Naive thymus-derived CD4-positive, alpha-beta T cell (primary cell): Measurements from ENCODE around the gene WNT4. TPM values are rescaled to one million over a fixed set of nuclear protein-coding genes. Genes with fewer than 3 reads are reported as not detected.

Experiments
- ATAC-seq: fragments of 150-1000 bp; cut with Tn5 transposase; 2 replicates; pipeline ENCODE4 v1.10.0; 2021; ENCODE audit warnings: mild to moderate bottlenecking, moderate library complexity
- CTCF ChIA-PET: fragments of 350-600 bp; sonication (Branson Sonifier 250); formaldehyde crosslinking; loops from one replicate; lab custom pipeline; 2021; ENCODE audit warnings: antibody characterized with exemption; lab: Charles Lee
- POLR2A ChIA-PET: fragments of 350-600 bp; sonication (Branson Sonifier 250); formaldehyde crosslinking; loops from one replicate; lab custom pipeline; 2021; ENCODE audit warnings: antibody characterized with exemption, inconsistent platforms; lab: Charles Lee
- DNase-seq, 9 donors: peaks; one replicate each; pipeline versions ENCODE4 v3.0.0 to v3.0.0-alpha.2; 2020 to 2022; ENCODE audit warnings: mixed read lengths in 1 of 9
- H3K27ac ChIP-seq: one replicate; pipeline ENCODE4 v1.7.0; 2013; ENCODE audit warnings: mild to moderate bottlenecking, low read depth, low read length, moderate library complexity
- H3K27me3 ChIP-seq, 2 donors: one replicate each; pipeline ENCODE4 v1.7.0; 2013; ENCODE audit warnings: low read length in 2 of 2, mild to moderate bottlenecking in 2 of 2, moderate library complexity in 2 of 2; ENCODE audit not compliant: control insufficient read depth in 2 of 2, insufficient read depth in 2 of 2
- H3K36me3 ChIP-seq, 3 experiments: 1 replicate in 2 of 3; 2 replicates in 1 of 3; pipeline ENCODE4 v1.7.0; 2013; ENCODE audit warnings: low read length in 3 of 3, mild to moderate bottlenecking in 3 of 3, moderate library complexity in 1 of 3; ENCODE audit not compliant: insufficient read depth in 3 of 3, control insufficient read depth in 2 of 3
- H3K4me1 ChIP-seq, 2 donors: one replicate each; pipeline ENCODE4 v1.7.0; 2013; ENCODE audit warnings: low read length in 2 of 2, mild to moderate bottlenecking in 2 of 2, moderate library complexity in 1 of 2; ENCODE audit not compliant: control insufficient read depth in 2 of 2, insufficient read depth in 2 of 2
- H3K4me3 ChIP-seq: 2 replicates; pipeline ENCODE4 v1.7.0; 2013; ENCODE audit warnings: mild to moderate bottlenecking, low read length
- H3K9me3 ChIP-seq, 3 experiments: 1 replicate in 2 of 3; 2 replicates in 1 of 3; pipeline ENCODE4 v1.7.0; 2013; ENCODE audit warnings: low read length in 3 of 3; ENCODE audit not compliant: control insufficient read depth in 2 of 3
- H3K27ac Mint-ChIP-seq, 9 donors: one replicate each; pipeline ENCODE4 v1.8.0; 2020 to 2022; ENCODE audit warnings: mixed read lengths in 9 of 9, mild to moderate bottlenecking in 8 of 9, moderate library complexity in 5 of 9, inconsistent platforms in 2 of 9
- H3K27me3 Mint-ChIP-seq, 5 donors: one replicate each; pipeline ENCODE4 v1.8.0; 2021 to 2022; ENCODE audit warnings: mixed read lengths in 5 of 5, mild to moderate bottlenecking in 1 of 5
- H3K36me3 Mint-ChIP-seq, 5 donors: one replicate each; pipeline ENCODE4 v1.8.0; 2020 to 2022; ENCODE audit warnings: mixed read lengths in 5 of 5, mild to moderate bottlenecking in 3 of 5, inconsistent platforms in 1 of 5
- H3K4me1 Mint-ChIP-seq, 7 donors: one replicate each; pipeline ENCODE4 v1.8.0; 2020 to 2022; ENCODE audit warnings: mixed read lengths in 7 of 7, mild to moderate bottlenecking in 3 of 7, inconsistent platforms in 1 of 7
- H3K4me3 Mint-ChIP-seq, 10 donors: one replicate each; pipeline ENCODE4 v1.8.0; 2020 to 2022; ENCODE audit warnings: mild to moderate bottlenecking in 10 of 10, mixed read lengths in 10 of 10, moderate library complexity in 6 of 10, inconsistent platforms in 2 of 10
- H3K9me3 Mint-ChIP-seq, 11 donors: one replicate each; pipeline ENCODE4 v1.8.0; 2020 to 2022; ENCODE audit warnings: mixed read lengths in 11 of 11, mild to moderate bottlenecking in 4 of 11, inconsistent platforms in 1 of 11, moderate library complexity in 1 of 11
- intact Hi-C, 2 donors: fragments of 100-400 bp; cut with micrococcal nuclease; formaldehyde crosslinking; loops; one replicate each; pipeline ENCODE4 v1.15.1; 2023
- polyA plus RNA-seq, 2 donors: library from polyadenylated mRNA; unstranded; fragments of 300-500 nt; fragmentation: Illumina TruSeq; gene quantifications; one replicate each; pipeline ENCODE4 v1.2.3, GENCODE V29; 2021
- total RNA-seq, 6 experiments: library from RNA in 5 of 6; stranded (reverse) in 5 of 6; gene quantifications; 1 replicate in 5 of 6; 2 replicates in 1 of 6; pipeline ENCODE4 v1.2.3 and lab custom pipeline; 2021 to 2026

WNT4 gene
- total and polyA plus RNA-seq, 7 experiments from 2014 or later = 0.05 TPM; not detected in 6

GRCh38 chr1:22108339-22109105, 34.4 kb downstream of the WNT4 start:
- DNase-seq (no peak), ATAC-seq (no peak)
- H3K27ac Mint-ChIP-seq = peak overlapping the region in 8 of 9 donors; percentile 40 to 82 (median 71)
- H3K4me3 ChIP-seq = no peak overlapping the region
- no peaks in the 10 kb centered on the region for H3K27me3 Mint-ChIP-seq
- intact Hi-C loops = no loop called here
- peaks cover 0 to 43% (median 3%) of the 10 kb centered on the region in 3 experiments for H3K36me3 ChIP-seq
- peaks cover 21% of the 10 kb centered on the region in 2 donors for H3K4me1 ChIP-seq
- no peaks in the 10 kb centered on the region for H3K9me3 ChIP-seq
- ChIA-PET POLR2A (interaction anchor here (1.1 kb wide), 1 partner anchor 27 kb away, joined by 3 read pairs; no protein-coding TSS in a partner anchor), CTCF (interaction anchor here (0.6 kb wide), 1 partner anchor 386 kb away, joined by 3 read pairs; no protein-coding TSS in a partner anchor)
- no peak overlapping the region for H3K27ac ChIP-seq
- no peak overlapping the region for H3K4me3 Mint-ChIP-seq
- peaks cover 45 to 78% (median 58%) of the 10 kb centered on the region in 7 donors for H3K4me1 Mint-ChIP-seq
- H3K9me3 Mint-ChIP-seq = no peaks in the 10 kb centered on the region
- H3K27me3 ChIP-seq = no peaks in the 10 kb centered on the region
- H3K36me3 Mint-ChIP-seq = peaks cover 0 to 30% (median 4%) of the 10 kb centered on the region in 5 donors

GRCh38 chr1:22107126-22107525, 35.8 kb downstream of the WNT4 start:
- H3K36me3 ChIP-seq = peaks cover 0 to 29% (median 3%) of the 10 kb centered on the region in 3 experiments
- H3K27me3 ChIP-seq = no peaks in the 10 kb centered on the region
- no peak overlapping the region for H3K4me3 ChIP-seq
- Mint-ChIP-seq H3K9me3 (no peaks in the 10 kb centered on the region), H3K4me1 (peaks cover 48 to 80% (median 67%) of the 10 kb centered on the region in 7 donors), H3K4me3 (peak overlapping the region in 1 of 10 donors; percentile 5), H3K27me3 (no peaks in the 10 kb centered on the region), H3K36me3 (peaks cover 0 to 37% (median 4%) of the 10 kb centered on the region in 5 donors), H3K27ac (peak overlapping the region in 8 of 9 donors; percentile 30 to 90 (median 61))
- ATAC-seq (no peak), DNase-seq (no peak)
- CTCF ChIA-PET = interaction anchor here (0.6 to 0.7 kb wide), 2 partner anchors 35 to 43 kb away, joined by 3 read pairs; no protein-coding TSS in a partner anchor
- POLR2A ChIA-PET = interaction anchor here (0.5 to 1.2 kb wide), 4 partner anchors 11 to 80 kb away, joined by 3 read pairs; no protein-coding TSS in a partner anchor
- H3K27ac ChIP-seq = no peak overlapping the region
- H3K4me1 ChIP-seq = peaks cover 25 to 34% of the 10 kb centered on the region in 2 donors
- H3K9me3 ChIP-seq = no peaks in the 10 kb centered on the region
- intact Hi-C loops = no loop called here

GRCh38 chr1:22105611-22106207, 37.2 kb downstream of the WNT4 start:
- Mint-ChIP-seq H3K27ac (peak overlapping the region; percentile 70 to 94 (median 88)), H3K36me3 (peaks cover 0 to 38% (median 6%) of the 10 kb centered on the region in 5 donors), H3K4me3 (peak overlapping the region; percentile 22 to 79 (median 48)), H3K9me3 (no peaks in the 10 kb centered on the region), H3K27me3 (no peaks in the 10 kb centered on the region), H3K4me1 (peaks cover 49 to 86% (median 72%) of the 10 kb centered on the region in 7 donors)
- H3K4me3 ChIP-seq = peak overlapping the region; percentile 2
- no peaks in the 10 kb centered on the region for H3K27me3 ChIP-seq
- peak overlapping the region; percentile 24 for H3K27ac ChIP-seq
- peaks cover 25 to 41% of the 10 kb centered on the region in 2 donors for H3K4me1 ChIP-seq
- H3K9me3 ChIP-seq = no peaks in the 10 kb centered on the region
- CTCF ChIA-PET = interaction anchor here (0.5 to 1.8 kb wide), 9 partner anchors 9 to 536 kb away, joined by 3 to 6 read pairs (median 3); no protein-coding TSS in a partner anchor
- H3K36me3 ChIP-seq = peaks cover 0 to 21% (median 0%) of the 10 kb centered on the region in 3 experiments
- POLR2A ChIA-PET = interaction anchor here (0.7 to 2.1 kb wide), 6 partner anchors 8 to 202 kb away, joined by 3 to 12 read pairs (median 4); no protein-coding TSS in a partner anchor
- DNase-seq (peak in 7 of 9 donors; percentile 34 to 61 (median 51)), ATAC-seq (peak; percentile 79)
- intact Hi-C loops = loop anchor here (1.0 to 2.0 kb wide), 7 partner anchors 13 to 537 kb away; no protein-coding TSS in a partner anchor

GRCh38 chr1:22104865-22105437, 37.9 kb downstream of the WNT4 start:
- intact Hi-C loops = loop anchor here (1.0 to 2.0 kb wide), 7 partner anchors 13 to 537 kb away; no protein-coding TSS in a partner anchor
- DNase-seq (peak in 7 of 9 donors; percentile 49 to 77 (median 68)), ATAC-seq (peak; percentile 76)
- peak overlapping the region; percentile 41 for H3K27ac ChIP-seq
- H3K4me1 ChIP-seq = peaks cover 25 to 47% of the 10 kb centered on the region in 2 donors
- H3K4me3 ChIP-seq = peak overlapping the region; percentile 2
- Mint-ChIP-seq H3K4me3 (peak overlapping the region; percentile 36 to 79 (median 58)), H3K27me3 (no peaks in the 10 kb centered on the region), H3K36me3 (peaks cover 0 to 38% (median 6%) of the 10 kb centered on the region in 5 donors), H3K27ac (peak overlapping the region; percentile 70 to 94 (median 88)), H3K9me3 (no peaks in the 10 kb centered on the region), H3K4me1 (peaks cover 51 to 93% (median 80%) of the 10 kb centered on the region in 7 donors)
- POLR2A ChIA-PET = interaction anchor here (0.8 to 2.1 kb wide), 7 partner anchors 13 to 201 kb away, joined by 3 to 12 read pairs (median 4); no protein-coding TSS in a partner anchor
- H3K36me3 ChIP-seq = peaks cover 0 to 22% (median 0%) of the 10 kb centered on the region in 3 experiments
- H3K27me3 ChIP-seq = no peaks in the 10 kb centered on the region
- CTCF ChIA-PET = interaction anchor here (0.5 to 1.8 kb wide), 10 partner anchors 8 to 478 kb away, joined by 3 to 6 read pairs (median 4); no protein-coding TSS in a partner anchor
- no peaks in the 10 kb centered on the region for H3K9me3 ChIP-seq

- Mint-ChIP-seq H3K27ac (peak overlapping the region; percentile 70 to 94 (median 88)), H3K27me3 (no peaks in the 10 kb centered on the region), H3K4me3 (peak overlapping the region in 9 of 10 donors; percentile 36 to 80 (median 63)), H3K4me1 (peaks cover 55 to 97% (median 85%) of the 10 kb centered on the region in 7 donors), H3K36me3 (peaks cover 0 to 36% (median 10%) of the 10 kb centered on the region in 5 donors), H3K9me3 (no peaks in the 10 kb centered on the region)
- ChIA-PET POLR2A (interaction anchor here (0.6 to 2.5 kb wide), 6 partner anchors 11 to 331 kb away, joined by 3 to 12 read pairs (median 4); no protein-coding TSS in a partner anchor), CTCF (interaction anchor here (0.6 to 1.8 kb wide), 3 partner anchors 80 to 770 kb away, joined by 3 to 5 read pairs (median 3); no protein-coding TSS in a partner anchor)
- Histone ChIP-seq H3K4me3 (no peak overlapping the region), H3K27ac (peak overlapping the region; percentile 41), H3K27me3 (no peaks in the 10 kb centered on the region), H3K9me3 (no peaks in the 10 kb centered on the region), H3K4me1 (peaks cover 28 to 51% of the 10 kb centered on the region in 2 donors), H3K36me3 (peaks cover 0 to 25% (median 0%) of the 10 kb centered on the region in 3 experiments)
- intact Hi-C loops = loop anchor here (2.0 kb wide), 2 partner anchors 171 to 313 kb away; no protein-coding TSS in a partner anchor
- DNase-seq (no peak), ATAC-seq (no peak)
Observed at GRCh38 chr1:22104094-22104493, 38.8 kb downstream of the WNT4 start.
